Measurements from ENCODE around the gene CD226.

The CD226 gene

DNA sequence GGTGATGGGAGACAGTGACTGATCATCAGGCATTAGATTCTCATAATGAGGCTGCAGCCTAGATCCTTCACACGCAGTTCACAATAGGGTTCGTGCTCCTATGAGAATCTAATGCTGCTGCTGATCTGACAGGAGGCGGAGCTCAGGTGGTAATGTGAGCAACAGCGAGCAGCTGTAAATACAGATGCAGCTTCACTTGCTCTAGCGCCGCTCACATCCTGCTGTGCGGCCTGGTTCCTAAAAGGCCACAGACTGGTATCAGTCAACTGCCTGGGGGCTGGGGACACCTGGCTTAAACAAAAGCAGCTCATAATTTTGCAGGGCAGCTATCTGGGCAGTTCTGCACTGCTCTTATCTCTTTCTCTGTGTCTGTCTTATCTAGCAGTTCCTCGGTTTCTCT is 20.4 kb upstream of the CD226 start (continued):
- no peak for TF ChIP-seq ZNF214 (tag by site-specific recombination; IDR thresholded peaks at IDR 0.05; ENCODE audit: borderline replicate concordance)
- no peak for TF ChIP-seq ZNF274 (IDR thresholded peaks at IDR 0.05; ENCODE audit: low read length)
- TF ChIP-seq ZNF274 (tag by site-specific recombination; IDR thresholded peaks at IDR 0.05; ENCODE audit: borderline replicate concordance), result no peak
- no peak for TF ChIP-seq ZNF610 (tag by site-specific recombination; IDR thresholded peaks at IDR 0.05; ENCODE audit: borderline replicate concordance)
- TF ChIP-seq ZNF311 (tag by site-specific recombination; IDR thresholded peaks at IDR 0.05; ENCODE audit: borderline replicate concordance), result no peak

DNA sequence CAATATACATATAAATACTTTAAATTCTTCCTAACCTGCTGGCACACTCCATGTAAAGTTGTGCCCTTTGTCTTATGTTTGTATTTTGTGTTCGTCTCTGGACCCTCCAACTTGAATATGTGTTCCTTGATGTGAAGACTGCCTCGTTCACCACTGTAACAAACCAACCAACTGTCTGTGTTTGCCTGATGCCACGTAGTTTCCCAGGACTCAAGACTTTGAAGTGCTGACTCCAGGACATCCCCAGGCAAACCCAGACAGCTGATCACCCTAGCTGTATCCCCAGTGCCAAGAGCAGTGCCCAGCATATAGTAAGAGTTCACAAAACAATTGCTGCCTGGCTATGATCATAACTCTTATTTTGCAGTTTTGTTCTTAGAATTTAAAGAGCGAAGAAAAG is 15.5 kb upstream of the CD226 start:
- no peak overlapping the region for H3K27ac ChIP-seq (ENCODE audit: extremely low read depth, low read depth, low read length)
- H3K36me3 ChIP-seq (ENCODE audit: control insufficient read depth in 2 of 2, insufficient read depth in 1 of 2, low read length in 2 of 2), result no peaks in the 10 kb centered on the region
- ChIA-PET CTCF (no interaction called here), POLR2A (no interaction called here)
- no peaks in the 10 kb centered on the region for H3K4me1 ChIP-seq (ENCODE audit: control insufficient read depth, insufficient read depth, low read length)
- H3K4me3 ChIP-seq (ENCODE audit: low read depth, low read length), result no peak overlapping the region
- TF ChIP-seq, protein P1, sequence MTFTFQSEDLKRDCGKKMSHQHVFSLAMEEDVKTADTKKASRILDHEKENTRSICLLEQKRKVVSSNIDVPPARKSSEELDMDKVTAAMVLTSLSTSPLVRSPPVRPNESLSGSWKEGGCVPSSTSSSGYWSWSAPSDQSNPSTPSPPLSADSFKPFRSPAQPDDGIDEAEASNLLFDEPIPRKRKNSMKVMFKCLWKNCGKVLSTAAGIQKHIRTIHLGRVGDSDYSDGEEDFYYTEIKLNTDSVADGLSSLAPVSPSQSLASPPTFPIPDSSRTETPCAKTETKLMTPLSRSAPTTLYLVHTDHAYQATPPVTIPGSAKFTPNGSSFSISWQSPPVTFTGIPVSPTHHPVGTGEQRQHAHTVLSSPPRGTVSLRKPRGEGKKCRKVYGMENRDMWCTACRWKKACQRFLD (tag by site-specific recombination; IDR thresholded peaks at IDR 0.05), result no peak
- TF ChIP-seq ZNF549 (tag by site-specific recombination; IDR thresholded peaks at IDR 0.05) (no peak), ZNF121 (tag by site-specific recombination; IDR thresholded peaks at IDR 0.05) (no peak), ZNF585B (tag by site-specific recombination; IDR thresholded peaks at IDR 0.05) (no peak)
- no peaks in the 10 kb centered on the region for H3K9me3 ChIP-seq (ENCODE audit: control insufficient read depth, insufficient read depth, low read depth, low read length)

DNA sequence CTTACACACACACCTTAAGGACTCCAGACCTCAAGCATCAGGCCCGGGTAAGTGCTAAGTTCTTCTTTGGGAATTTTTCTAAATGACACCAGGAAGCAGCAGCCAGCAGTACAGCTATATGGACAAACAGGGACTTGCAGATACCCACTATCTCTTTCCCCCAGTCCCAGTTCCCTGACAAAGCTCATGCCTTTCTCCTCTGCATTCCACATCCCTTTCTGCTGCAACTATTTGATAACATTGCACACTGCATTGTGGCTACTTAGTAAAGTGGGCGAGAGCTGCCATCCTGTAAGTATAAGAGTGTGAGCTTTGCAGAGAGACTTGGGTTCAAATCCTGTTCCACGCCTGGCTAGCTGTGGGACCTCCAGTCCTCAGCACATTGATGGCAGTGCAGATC is 14.0 kb upstream of the CD226 start:
- TF ChIP-seq ZNF138 (tag by site-specific recombination; IDR thresholded peaks at IDR 0.05; ENCODE audit: borderline replicate concordance) (no peak), ZEB2 (tag by site-specific recombination; IDR thresholded peaks at IDR 0.05) (no peak), ZNF549 (tag by site-specific recombination; IDR thresholded peaks at IDR 0.05) (no peak), SP7 (tag by site-specific recombination; IDR thresholded peaks at IDR 0.05) (no peak), ZFP69B (tag by site-specific recombination; IDR thresholded peaks at IDR 0.05) (no peak), ZNF2 (tag by site-specific recombination; IDR thresholded peaks at IDR 0.05) (no peak), ZNF157 (tag by site-specific recombination; IDR thresholded peaks at IDR 0.05) (no peak), ZNF394 (tag by site-specific recombination; IDR thresholded peaks at IDR 0.05; ENCODE audit: borderline replicate concordance) (no peak), SALL2 (tag by site-specific recombination; IDR thresholded peaks at IDR 0.05; ENCODE audit: borderline replicate concordance) (no peak), ZNF354C (tag by site-specific recombination; IDR thresholded peaks at IDR 0.05; ENCODE audit: borderline replicate concordance, low read depth) (no peak), ZNF596 (tag by site-specific recombination; IDR thresholded peaks at IDR 0.05) (no peak), ZNF184 (tag by site-specific recombination; IDR thresholded peaks at IDR 0.05) (no peak)
- TF ChIP-seq, protein P2, sequence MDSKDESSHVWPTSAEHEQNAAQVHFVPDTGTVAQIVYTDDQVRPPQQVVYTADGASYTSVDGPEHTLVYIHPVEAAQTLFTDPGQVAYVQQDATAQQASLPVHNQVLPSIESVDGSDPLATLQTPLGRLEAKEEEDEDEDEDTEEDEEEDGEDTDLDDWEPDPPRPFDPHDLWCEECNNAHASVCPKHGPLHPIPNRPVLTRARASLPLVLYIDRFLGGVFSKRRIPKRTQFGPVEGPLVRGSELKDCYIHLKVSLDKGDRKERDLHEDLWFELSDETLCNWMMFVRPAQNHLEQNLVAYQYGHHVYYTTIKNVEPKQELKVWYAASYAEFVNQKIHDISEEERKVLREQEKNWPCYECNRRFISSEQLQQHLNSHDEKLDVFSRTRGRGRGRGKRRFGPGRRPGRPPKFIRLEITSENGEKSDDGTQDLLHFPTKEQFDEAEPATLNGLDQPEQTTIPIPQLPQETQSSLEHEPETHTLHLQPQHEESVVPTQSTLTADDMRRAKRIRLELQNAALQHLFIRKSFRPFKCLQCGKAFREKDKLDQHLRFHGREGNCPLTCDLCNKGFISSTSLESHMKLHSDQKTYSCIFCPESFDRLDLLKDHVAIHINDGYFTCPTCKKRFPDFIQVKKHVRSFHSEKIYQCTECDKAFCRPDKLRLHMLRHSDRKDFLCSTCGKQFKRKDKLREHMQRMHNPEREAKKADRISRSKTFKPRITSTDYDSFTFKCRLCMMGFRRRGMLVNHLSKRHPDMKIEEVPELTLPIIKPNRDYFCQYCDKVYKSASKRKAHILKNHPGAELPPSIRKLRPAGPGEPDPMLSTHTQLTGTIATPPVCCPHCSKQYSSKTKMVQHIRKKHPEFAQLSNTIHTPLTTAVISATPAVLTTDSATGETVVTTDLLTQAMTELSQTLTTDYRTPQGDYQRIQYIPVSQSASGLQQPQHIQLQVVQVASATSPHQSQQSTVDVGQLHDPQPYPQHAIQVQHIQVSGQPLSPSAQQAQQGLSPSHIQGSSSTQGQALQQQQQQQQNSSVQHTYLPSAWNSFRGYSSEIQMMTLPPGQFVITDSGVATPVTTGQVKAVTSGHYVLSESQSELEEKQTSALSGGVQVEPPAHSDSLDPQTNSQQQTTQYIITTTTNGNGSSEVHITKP (tag by site-specific recombination; IDR thresholded peaks at IDR 0.05), result no peak
- TF ChIP-seq, protein P3, sequence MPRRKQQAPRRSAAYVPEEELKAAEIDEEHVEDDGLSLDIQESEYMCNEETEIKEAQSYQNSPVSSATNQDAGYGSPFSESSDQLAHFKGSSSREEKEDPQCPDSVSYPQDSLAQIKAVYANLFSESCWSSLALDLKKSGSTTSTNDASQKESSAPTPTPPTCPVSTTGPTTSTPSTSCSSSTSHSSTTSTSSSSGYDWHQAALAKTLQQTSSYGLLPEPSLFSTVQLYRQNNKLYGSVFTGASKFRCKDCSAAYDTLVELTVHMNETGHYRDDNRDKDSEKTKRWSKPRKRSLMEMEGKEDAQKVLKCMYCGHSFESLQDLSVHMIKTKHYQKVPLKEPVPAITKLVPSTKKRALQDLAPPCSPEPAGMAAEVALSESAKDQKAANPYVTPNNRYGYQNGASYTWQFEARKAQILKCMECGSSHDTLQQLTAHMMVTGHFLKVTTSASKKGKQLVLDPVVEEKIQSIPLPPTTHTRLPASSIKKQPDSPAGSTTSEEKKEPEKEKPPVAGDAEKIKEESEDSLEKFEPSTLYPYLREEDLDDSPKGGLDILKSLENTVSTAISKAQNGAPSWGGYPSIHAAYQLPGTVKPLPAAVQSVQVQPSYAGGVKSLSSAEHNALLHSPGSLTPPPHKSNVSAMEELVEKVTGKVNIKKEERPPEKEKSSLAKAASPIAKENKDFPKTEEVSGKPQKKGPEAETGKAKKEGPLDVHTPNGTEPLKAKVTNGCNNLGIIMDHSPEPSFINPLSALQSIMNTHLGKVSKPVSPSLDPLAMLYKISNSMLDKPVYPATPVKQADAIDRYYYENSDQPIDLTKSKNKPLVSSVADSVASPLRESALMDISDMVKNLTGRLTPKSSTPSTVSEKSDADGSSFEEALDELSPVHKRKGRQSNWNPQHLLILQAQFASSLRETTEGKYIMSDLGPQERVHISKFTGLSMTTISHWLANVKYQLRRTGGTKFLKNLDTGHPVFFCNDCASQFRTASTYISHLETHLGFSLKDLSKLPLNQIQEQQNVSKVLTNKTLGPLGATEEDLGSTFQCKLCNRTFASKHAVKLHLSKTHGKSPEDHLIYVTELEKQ (tag by site-specific recombination; IDR thresholded peaks at IDR 0.05; ENCODE audit: borderline replicate concordance), result no peak
- Histone ChIP-seq H3K36me3 (ENCODE audit: control insufficient read depth in 2 of 2, insufficient read depth in 1 of 2, low read length in 2 of 2) (no peaks in the 10 kb centered on the region), H3K27ac (ENCODE audit: extremely low read depth, low read depth, low read length) (no peak overlapping the region), H3K9me3 (ENCODE audit: control insufficient read depth, insufficient read depth, low read depth, low read length) (no peaks in the 10 kb centered on the region), H3K4me1 (ENCODE audit: control insufficient read depth, insufficient read depth, low read length) (no peaks in the 10 kb centered on the region), H3K4me3 (ENCODE audit: low read depth, low read length) (no peak overlapping the region)
- ChIA-PET POLR2A (no interaction called here), CTCF (interaction anchor here (0.6 to 0.7 kb wide), 2 partner anchors 12 to 19 kb away, joined by 3 to 4 read pairs; no protein-coding TSS in a partner anchor)

Measured in HEK293 (cell line).